Activated B cell treated with CpG ODN at 0.5 μM for 24 hours (primary cell): Measurements from ENCODE around the gene CHEK2. TPM values are rescaled to one million over a fixed set of nuclear protein-coding genes. Genes with fewer than 3 reads are reported as not detected.

Experiments used
- ATAC-seq: fragments of 200-7000 bp; cut with Tn5 transposase; one replicate; pipeline ENCODE4 v1.10.0; 2021; ENCODE audit warnings: low read depth, mild to moderate bottlenecking, moderate library complexity
- CTCF ChIA-PET: fragments of 350-600 bp; sonication (Branson Sonifier 250); formaldehyde crosslinking; loops from one replicate; lab custom pipeline; 2021; ENCODE audit warnings: antibody characterized with exemption; lab: Charles Lee
- POLR2A ChIA-PET: fragments of 350-600 bp; sonication (Branson Sonifier 250); formaldehyde crosslinking; loops from one replicate; lab custom pipeline; 2021; ENCODE audit warnings: antibody characterized with exemption; lab: Charles Lee
- DNase-seq: peaks from one replicate; pipeline ENCODE4 v3.0.0; 2022
- H3K27ac Mint-ChIP-seq: one replicate; pipeline ENCODE4 v1.8.0; 2020; ENCODE audit warnings: mixed read lengths
- H3K27me3 Mint-ChIP-seq: one replicate; pipeline ENCODE4 v1.8.0; 2021; ENCODE audit warnings: mixed read lengths
- H3K36me3 Mint-ChIP-seq: one replicate; pipeline ENCODE4 v1.8.0; 2021; ENCODE audit warnings: low read depth, mixed read lengths
- H3K4me1 Mint-ChIP-seq: one replicate; pipeline ENCODE4 v1.8.0; 2021; ENCODE audit warnings: mixed read lengths
- H3K4me3 Mint-ChIP-seq: one replicate; pipeline ENCODE4 v1.8.0; 2020; ENCODE audit warnings: mild to moderate bottlenecking, mixed read lengths
- H3K9me3 Mint-ChIP-seq: one replicate; pipeline ENCODE4 v1.8.0; 2020; ENCODE audit warnings: mixed read lengths
- intact Hi-C: fragments of 100-400 bp; cut with micrococcal nuclease; formaldehyde crosslinking; loops from one replicate; pipeline ENCODE4 v1.15.1; 2024
- total RNA-seq: library from RNA; stranded (reverse); gene quantifications from 2 replicates; pipeline ENCODE4 v1.2.3, GENCODE V29; 2022
- TF ChIP-seq, protein P1 (sequence below): fragments of 200-600 bp; IDR thresholded peaks from one replicate; pipeline ENCODE4 v1.8.0; 2022; ENCODE audit warnings: antibody characterized with exemption, mild to moderate bottlenecking

The CHEK2 gene
- total RNA-seq, result 13.5 and 14.9 TPM in 2 replicates

GRCh38 chr22:28741785-28742561 is at the start of gene CHEK2, which contains the start of gene HSCB:
Gene CHEK2, minus strand, starts transcription at chr22:28741820. Its CDS starts 7,099 bp downstream, at chr22:28734721.
Gene HSCB, plus strand, starts transcription at chr22:28742039. Its CDS starts 57 bp downstream, at chr22:28742096.
- peak within 1 kb of the TSS; percentile 85 for H3K27ac Mint-ChIP-seq
- TF ChIP-seq, protein P1, sequence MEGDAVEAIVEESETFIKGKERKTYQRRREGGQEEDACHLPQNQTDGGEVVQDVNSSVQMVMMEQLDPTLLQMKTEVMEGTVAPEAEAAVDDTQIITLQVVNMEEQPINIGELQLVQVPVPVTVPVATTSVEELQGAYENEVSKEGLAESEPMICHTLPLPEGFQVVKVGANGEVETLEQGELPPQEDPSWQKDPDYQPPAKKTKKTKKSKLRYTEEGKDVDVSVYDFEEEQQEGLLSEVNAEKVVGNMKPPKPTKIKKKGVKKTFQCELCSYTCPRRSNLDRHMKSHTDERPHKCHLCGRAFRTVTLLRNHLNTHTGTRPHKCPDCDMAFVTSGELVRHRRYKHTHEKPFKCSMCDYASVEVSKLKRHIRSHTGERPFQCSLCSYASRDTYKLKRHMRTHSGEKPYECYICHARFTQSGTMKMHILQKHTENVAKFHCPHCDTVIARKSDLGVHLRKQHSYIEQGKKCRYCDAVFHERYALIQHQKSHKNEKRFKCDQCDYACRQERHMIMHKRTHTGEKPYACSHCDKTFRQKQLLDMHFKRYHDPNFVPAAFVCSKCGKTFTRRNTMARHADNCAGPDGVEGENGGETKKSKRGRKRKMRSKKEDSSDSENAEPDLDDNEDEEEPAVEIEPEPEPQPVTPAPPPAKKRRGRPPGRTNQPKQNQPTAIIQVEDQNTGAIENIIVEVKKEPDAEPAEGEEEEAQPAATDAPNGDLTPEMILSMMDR, result no peak
- intact Hi-C loops, result loop anchor here (1.0 to 5.0 kb wide), 10 partner anchors 30 to 823 kb away; partner anchors contain the start of genes CCDC117, EWSR1, KREMEN1 and PITPNB
- ChIA-PET CTCF (interaction anchor here (0.9 to 1.2 kb wide), 2 partner anchors 31 to 141 kb away, joined by 3 read pairs; partner anchors contain the start of gene CCDC117), POLR2A (interaction anchor here (0.6 to 3.0 kb wide), 5 partner anchors 31 to 1079 kb away, joined by 3 to 26 read pairs (median 4); partner anchors contain the start of genes CCDC117, XBP1 and ZNRF3)
- DNase-seq (peak; percentile 85), ATAC-seq (peak; percentile 91)
- H3K4me1 Mint-ChIP-seq, result peaks cover 30% of the 10 kb centered on the region
- H3K36me3 Mint-ChIP-seq, result peaks cover 51% of the 10 kb centered on the region
- H3K4me3 Mint-ChIP-seq, result peak within 1 kb of the TSS; percentile 88
- no peaks in the 10 kb centered on the region for H3K27me3 Mint-ChIP-seq
- H3K9me3 Mint-ChIP-seq, result no peaks in the 10 kb centered on the region

- ATAC-seq (no peak), DNase-seq (no peak)
- intact Hi-C loops, result loop anchor here (1.0 to 10.0 kb wide), 3 partner anchors 9 to 876 kb away; partner anchors contain the start of genes CCDC117, PITPNB and XBP1
- ChIA-PET CTCF (interaction anchor here (1.0 to 2.2 kb wide), 4 partner anchors 21 to 250 kb away, joined by 3 to 10 read pairs (median 5); no protein-coding TSS in a partner anchor), POLR2A (interaction anchor here (0.6 to 3.5 kb wide), 2 partner anchors 9 to 17 kb away, joined by 5 to 26 read pairs; partner anchors contain the start of gene XBP1)
- Mint-ChIP-seq H3K36me3 (peaks cover 69% of the 10 kb centered on the region), H3K4me1 (peaks cover 46% of the 10 kb centered on the region), H3K9me3 (no peaks in the 10 kb centered on the region), H3K27me3 (no peaks in the 10 kb centered on the region), H3K27ac (no peak overlapping the region), H3K4me3 (no peak overlapping the region)
- TF ChIP-seq, protein P1, result no peak
Observed at GRCh38 chr22:28791124-28791523, 49.5 kb upstream of the CHEK2 start.

DNA sequence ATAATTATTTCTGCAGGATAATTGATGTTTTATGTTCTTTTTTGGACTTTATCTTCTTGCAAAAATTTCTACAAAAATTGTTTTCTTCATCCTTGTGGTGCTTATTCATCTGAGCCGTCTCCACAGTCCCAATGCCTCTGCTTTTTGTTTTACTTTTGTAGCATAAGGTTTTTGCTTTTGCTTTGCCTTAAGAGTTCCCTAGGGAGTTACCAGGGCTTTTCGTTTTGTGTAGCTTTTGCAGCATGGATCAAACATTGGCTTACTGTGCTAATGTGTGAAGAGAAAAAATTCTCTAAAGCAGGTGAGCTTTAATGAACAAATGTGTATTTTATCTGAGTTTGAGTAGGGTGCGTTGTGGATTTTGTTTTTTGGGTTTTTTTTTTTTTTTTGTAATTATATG is 47.0 kb upstream of the CHEK2 start:
- H3K36me3 Mint-ChIP-seq, result peaks cover 68% of the 10 kb centered on the region
- no peak for DNase-seq
- H3K27ac Mint-ChIP-seq, result no peak overlapping the region
- ATAC-seq, result no peak
- POLR2A ChIA-PET, result interaction anchor here (0.7 kb wide), 2 partner anchors 12 to 51 kb away, joined by 3 to 8 read pairs; partner anchors contain the start of gene XBP1
- TF ChIP-seq, protein P1, result no peak
- intact Hi-C loops, result no loop called here
- CTCF ChIA-PET, result interaction anchor here (1.1 to 1.2 kb wide), 2 partner anchors 41 to 188 kb away, joined by 3 read pairs; no protein-coding TSS in a partner anchor
- H3K4me1 Mint-ChIP-seq, result peaks cover 41% of the 10 kb centered on the region
- H3K4me3 Mint-ChIP-seq, result no peak overlapping the region
- H3K27me3 Mint-ChIP-seq, result no peaks in the 10 kb centered on the region
- H3K9me3 Mint-ChIP-seq, result no peaks in the 10 kb centered on the region

DNA sequence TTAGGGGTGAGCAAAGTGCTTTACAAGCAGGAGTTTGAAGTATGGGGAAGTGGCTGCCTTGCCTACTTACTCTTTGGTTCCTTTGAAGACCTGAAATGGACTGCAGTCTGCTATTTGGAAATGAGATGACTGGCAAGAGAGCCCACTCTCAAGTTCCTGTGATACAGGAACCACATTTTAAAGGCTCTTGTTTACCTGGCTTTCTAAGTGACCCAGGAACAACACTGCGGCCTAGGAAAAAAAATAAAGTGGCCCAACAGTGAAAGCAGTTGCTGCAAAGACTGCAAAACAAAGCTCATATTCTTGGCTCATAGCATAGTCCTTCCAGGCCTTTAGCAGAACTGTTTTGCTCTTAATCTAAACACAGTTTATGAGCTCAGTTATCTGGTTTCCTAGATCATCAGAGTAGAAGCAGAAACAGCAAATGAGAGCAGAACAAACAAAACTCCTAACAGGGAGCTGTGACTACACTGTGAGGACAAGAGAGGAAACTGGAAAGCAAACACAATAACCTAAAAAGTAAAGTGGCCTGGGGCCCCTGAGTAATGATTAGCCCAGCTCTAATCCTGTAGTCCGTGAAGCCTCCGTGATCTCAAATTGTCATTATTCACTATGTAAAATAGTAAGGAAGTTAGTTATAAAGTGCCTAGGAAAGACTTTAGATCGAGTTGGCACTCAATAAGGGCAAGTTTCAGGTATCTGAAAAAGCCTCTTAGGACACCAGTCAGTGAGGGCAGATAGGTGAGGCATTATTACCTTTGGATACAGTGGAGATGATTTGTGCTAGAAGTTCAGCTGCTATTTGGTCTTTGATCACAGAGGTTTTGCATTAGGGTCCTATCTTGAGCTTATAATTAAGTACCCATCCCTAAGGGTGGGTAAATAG is 42.4 kb upstream of the CHEK2 start:
- peaks cover 9% of the 10 kb centered on the region for H3K4me1 Mint-ChIP-seq
- H3K27me3 Mint-ChIP-seq, result no peaks in the 10 kb centered on the region
- CTCF ChIA-PET, result no interaction called here
- TF ChIP-seq, protein P1, result no peak
- H3K36me3 Mint-ChIP-seq, result peaks cover 78% of the 10 kb centered on the region
- intact Hi-C loops, result no loop called here
- no peak for DNase-seq
- no peak overlapping the region for H3K27ac Mint-ChIP-seq
- no peak overlapping the region for H3K4me3 Mint-ChIP-seq
- no peaks in the 10 kb centered on the region for H3K9me3 Mint-ChIP-seq
- ATAC-seq, result no peak
- POLR2A ChIA-PET, result interaction anchor here (0.6 to 1.3 kb wide), 2 partner anchors 9 to 11 kb away, joined by 3 read pairs; partner anchors contain the start of gene CCDC117
